GM12878 (cell line): ENCODE data around the gene PRM2. TPM values are rescaled to one million over a fixed set of nuclear protein-coding genes. Genes with fewer than 3 reads are reported as not detected.

Experiments used
- BRCA1 ChIP-seq: IDR thresholded peaks from 2 replicates; pipeline ENCODE4 v1.6.1; 2011; ENCODE audit warnings: low read depth, low read length, improper control_type of control experiment
- CUX1 ChIP-seq: IDR thresholded peaks from 2 replicates; pipeline ENCODE4 v1.6.1; 2012; ENCODE audit warnings: improper control_type of control experiment, low read depth, low read length; ENCODE audit not compliant: insufficient replicate concordance
- EED ChIP-seq: sonication (generic); IDR thresholded peaks from 2 replicates; pipeline ENCODE4 v1.6.1; 2016; ENCODE audit warnings: antibody characterized with exemption, low read depth
- EZH2 ChIP-seq: IDR thresholded peaks from 2 replicates; pipeline ENCODE4 v1.6.1; 2012; ENCODE audit warnings: low read depth, mild to moderate bottlenecking, control low read depth, inconsistent platforms, low read length, borderline replicate concordance; ENCODE audit not compliant: control insufficient read depth
- GABPA ChIP-seq: IDR thresholded peaks from 2 replicates; pipeline ENCODE4 v1.6.1; 2014; ENCODE audit warnings: antibody characterized with exemption, low read depth, mild to moderate bottlenecking, inconsistent platforms
- HDAC2 ChIP-seq: fragments of 200-600 bp; sonication (generic); IDR thresholded peaks from 2 replicates; pipeline ENCODE4 v1.6.1; 2017
- HDGF ChIP-seq: fragments of 450-650 bp; IDR thresholded peaks from 2 replicates; pipeline ENCODE4 v1.6.1; 2016; ENCODE audit warnings: antibody characterized with exemption
- IRF5 ChIP-seq: fragments of 450-650 bp; IDR thresholded peaks from 2 replicates; pipeline ENCODE4 v1.6.1; 2017; ENCODE audit warnings: borderline replicate concordance
- NFXL1 ChIP-seq: fragments of 450-650 bp; IDR thresholded peaks from 2 replicates; pipeline ENCODE4 v1.6.1; 2017; ENCODE audit warnings: antibody characterized with exemption, mild to moderate bottlenecking, borderline replicate concordance
- NFYA ChIP-seq: IDR thresholded peaks from 2 replicates; pipeline ENCODE4 v1.6.1; 2011; ENCODE audit warnings: low read depth, mild to moderate bottlenecking, low read length, improper control_type of control experiment, borderline replicate concordance
- NR2C1 ChIP-seq: fragments of 450-650 bp; IDR thresholded peaks from 2 replicates; pipeline ENCODE4 v1.6.1; 2017; ENCODE audit warnings: antibody characterized with exemption, mild to moderate bottlenecking, moderate library complexity
- NR2C2 ChIP-seq: IDR thresholded peaks from 2 replicates; pipeline ENCODE4 v1.6.1; 2011; ENCODE audit warnings: borderline replicate concordance, low read depth; ENCODE audit not compliant: control insufficient read depth, insufficient read length
- PBX3 ChIP-seq: IDR thresholded peaks from 2 replicates; pipeline ENCODE4 v1.6.1; 2011; ENCODE audit warnings: mild to moderate bottlenecking, low read depth, low read length, moderate library complexity; ENCODE audit not compliant: insufficient replicate concordance
- SMARCA5 ChIP-seq: fragments of 450-650 bp; IDR thresholded peaks from 2 replicates; pipeline ENCODE4 v1.6.1; 2017; ENCODE audit warnings: mild to moderate bottlenecking
- SREBF2 ChIP-seq: IDR thresholded peaks from 2 replicates; pipeline ENCODE4 v1.6.1; 2012; ENCODE audit warnings: mild to moderate bottlenecking, low read length
- STAT1 ChIP-seq: fragments of 450-650 bp; conservative IDR thresholded peaks from 2 replicates; pipeline ENCODE4 v1.6.1; 2014; ENCODE audit warnings: antibody characterized with exemption, mild to moderate bottlenecking
- TCF12 ChIP-seq: IDR thresholded peaks from 2 replicates; pipeline ENCODE4 v1.6.1; 2011; ENCODE audit warnings: low read depth, mild to moderate bottlenecking, low read length
- ZNF207 ChIP-seq: fragments of 450-650 bp; IDR thresholded peaks from 2 replicates; pipeline ENCODE4 v1.6.1; 2014; ENCODE audit warnings: antibody characterized with exemption, mild to moderate bottlenecking, borderline replicate concordance
- ZNF622 ChIP-seq: fragments of 450-650 bp; IDR thresholded peaks from 2 replicates; pipeline ENCODE4 v1.6.1; 2017; ENCODE audit warnings: mild to moderate bottlenecking, inconsistent platforms
- polyA plus RNA-seq, 11 experiments: library from polyadenylated mRNA; depleted of rRNA in 4 of 11; unstranded in 6 of 11; stranded (reverse) in 5 of 11; fragments of >200 nt; fragmentation: Nextera tagmentation in 4 of 11; fragmentation: Illumina TruSeq in 1 of 11; extraction: Ambion mirVana in 4 of 11; extraction: Trizol in 1 of 11; gene quantifications; 1 replicate in 1 of 11; 2 replicates in 10 of 11; pipeline versions ENCODE4 v1.2.1 to v1.2.3, GENCODE V29; 2011 to 2016; ENCODE audit warnings: inconsistent platforms in 2 of 11, missing spikeins in 2 of 11, low read depth in 1 of 11
- total RNA-seq, 4 experiments: library from RNA; depleted of rRNA in 3 of 4; stranded (reverse); fragments of >200 nt in 3 of 4; fragmentation: Illumina TruSeq in 1 of 4; extraction: Trizol in 1 of 4; gene quantifications; 2 replicates each; pipeline versions ENCODE4 v1.2.1 to v1.2.3, GENCODE V29; 2013 to 2021
- TF ChIP-seq, protein P1 (sequence below), 3 experiments: IDR thresholded peaks in 2 of 3; conservative IDR thresholded peaks in 1 of 3; 2 replicates each; pipeline ENCODE4 v1.5.1; 2011; ENCODE audit warnings: low read depth in 3 of 3, low read length in 3 of 3, mild to moderate bottlenecking in 3 of 3, control low read depth in 2 of 3, moderate library complexity in 2 of 3, inconsistent platforms in 1 of 3, mixed read lengths in 1 of 3; ENCODE audit not compliant: control insufficient read depth in 2 of 3, insufficient read depth in 1 of 3; ENCODE audit errors: extremely low read depth in 1 of 3

PRM2 gene
- total and polyA plus RNA-seq, 10 of the 15 experiments (the other 5 are each of a cell fraction or from before 2014, with no cell fraction given), result not detected

DNA sequence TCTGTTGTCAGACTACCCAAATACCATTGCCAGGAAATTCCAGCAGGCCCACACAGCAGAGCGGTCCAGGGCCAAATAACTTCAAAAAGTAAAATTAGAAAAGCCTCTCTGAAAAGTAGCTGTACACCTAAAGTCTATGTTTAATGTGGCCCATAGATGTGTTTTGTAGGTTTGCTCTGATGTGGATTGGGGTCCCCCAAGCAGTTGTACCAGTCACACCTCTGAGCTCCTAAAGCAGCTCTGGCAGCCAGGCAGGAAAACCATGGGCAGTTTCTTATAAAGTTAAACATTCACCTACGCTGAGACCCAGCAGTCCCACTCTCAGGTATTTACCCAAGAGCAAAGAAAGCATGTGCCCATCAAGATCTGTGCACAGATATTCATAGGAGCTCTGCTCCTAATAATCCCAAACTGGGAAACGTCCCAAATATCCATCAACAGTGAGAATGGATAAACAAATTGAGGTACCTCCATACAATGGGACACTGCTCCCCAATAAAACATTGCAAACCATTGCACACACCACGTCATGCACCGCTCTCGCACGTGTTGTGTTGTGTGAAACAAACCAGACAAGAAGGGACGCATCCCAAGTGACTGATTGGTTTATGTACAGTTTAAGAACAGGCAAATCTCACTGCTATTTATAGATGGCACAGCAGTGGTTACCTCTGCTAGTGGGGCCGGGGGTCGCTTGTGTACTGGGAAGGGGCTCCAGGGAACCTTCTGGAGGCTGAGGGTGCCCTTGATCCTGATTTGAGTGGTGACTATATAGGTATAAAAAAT is 20.6 kb upstream of the PRM2 start (continued):
- TF ChIP-seq BRCA1, result no peak
- no peak for TF ChIP-seq NFYA
- no peak for TF ChIP-seq CUX1
- TF ChIP-seq EED, result no peak
- no peak for TF ChIP-seq NR2C1
- TF ChIP-seq PBX3, result no peak
- no peak for TF ChIP-seq ZNF207
- TF ChIP-seq, protein P1, sequence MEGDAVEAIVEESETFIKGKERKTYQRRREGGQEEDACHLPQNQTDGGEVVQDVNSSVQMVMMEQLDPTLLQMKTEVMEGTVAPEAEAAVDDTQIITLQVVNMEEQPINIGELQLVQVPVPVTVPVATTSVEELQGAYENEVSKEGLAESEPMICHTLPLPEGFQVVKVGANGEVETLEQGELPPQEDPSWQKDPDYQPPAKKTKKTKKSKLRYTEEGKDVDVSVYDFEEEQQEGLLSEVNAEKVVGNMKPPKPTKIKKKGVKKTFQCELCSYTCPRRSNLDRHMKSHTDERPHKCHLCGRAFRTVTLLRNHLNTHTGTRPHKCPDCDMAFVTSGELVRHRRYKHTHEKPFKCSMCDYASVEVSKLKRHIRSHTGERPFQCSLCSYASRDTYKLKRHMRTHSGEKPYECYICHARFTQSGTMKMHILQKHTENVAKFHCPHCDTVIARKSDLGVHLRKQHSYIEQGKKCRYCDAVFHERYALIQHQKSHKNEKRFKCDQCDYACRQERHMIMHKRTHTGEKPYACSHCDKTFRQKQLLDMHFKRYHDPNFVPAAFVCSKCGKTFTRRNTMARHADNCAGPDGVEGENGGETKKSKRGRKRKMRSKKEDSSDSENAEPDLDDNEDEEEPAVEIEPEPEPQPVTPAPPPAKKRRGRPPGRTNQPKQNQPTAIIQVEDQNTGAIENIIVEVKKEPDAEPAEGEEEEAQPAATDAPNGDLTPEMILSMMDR (IDR thresholded peaks at IDR 0.05 in 2 of 3, conservative IDR thresholded peaks at IDR 0.05 in 1 of 3; ENCODE audit: control insufficient read depth in 2 of 3, extremely low read depth in 1 of 3, insufficient read depth in 1 of 3, low read depth in 3 of 3, low read length in 3 of 3), result no peak
- no peak for TF ChIP-seq HDGF
- no peak for TF ChIP-seq STAT1
- TF ChIP-seq TCF12, result no peak
- no peak for TF ChIP-seq SREBF2
- TF ChIP-seq NFXL1, result no peak
- no peak for TF ChIP-seq NR2C2
- no peak for TF ChIP-seq HDAC2
- no peak for TF ChIP-seq GABPA
- TF ChIP-seq ZNF622, result no peak
- no peak for TF ChIP-seq IRF5
- TF ChIP-seq EZH2, result no peak
- TF ChIP-seq SMARCA5, result 0 out of 2 replicates have a peak, but pooled peaks have one; percentile 8
